ENCODE results near the gene AQP2. TPM values are rescaled to one million over a fixed set of nuclear protein-coding genes. Genes with fewer than 3 reads are reported as not detected.
"Not testable (repeated sequence)": the region's sequence is repeated elsewhere in the genome, so short reads cannot be mapped to it uniquely, and the experiment has no call there.

AQP2 gene
- total RNA-seq, 1 donor from 2014 or later, result 0.24 TPM

- no peak for DNase-seq (ENCODE audit: low spot score)
Measured at GRCh38 chr12:49969651-49970429, 19.3 kb downstream of the AQP2 start.

GRCh38 chr12:49970658-49971057 is 20.1 kb downstream of the AQP2 start:
- DNase-seq (ENCODE audit: low spot score), result no peak

GRCh38 chr12:49971141-49971540 is 20.6 kb downstream of the AQP2 start:
- no peak for DNase-seq (ENCODE audit: low spot score)

GRCh38 chr12:49972129-49972528 is 21.6 kb downstream of the AQP2 start:
- no peak for DNase-seq (ENCODE audit: low spot score)

- DNase-seq (ENCODE audit: low spot score), result no peak
Measured at GRCh38 chr12:49972641-49973360, 22.3 kb downstream of the AQP2 start, which contains the start of gene AQP6. Gene AQP6, plus strand, starts transcription at chr12:49972947. Its CDS starts 227 bp downstream, at chr12:49973174.

- no peak for DNase-seq (ENCODE audit: low spot score)
Measured at GRCh38 chr12:49973361-49973830, 22.9 kb downstream of the AQP2 start.

GRCh38 chr12:49974231-49974675 is 23.7 kb downstream of the AQP2 start:
- peak; percentile 79 for DNase-seq (ENCODE audit: low spot score)

- DNase-seq (ENCODE audit: low spot score), result no peak
Measured at GRCh38 chr12:49974677-49975317, 24.3 kb downstream of the AQP2 start.

GRCh38 chr12:49975318-49975761 is 24.8 kb downstream of the AQP2 start:
- DNase-seq (ENCODE audit: low spot score), result no peak

- no peak for DNase-seq (ENCODE audit: low spot score)
Measured at GRCh38 chr12:49976557-49976956, 26.0 kb downstream of the AQP2 start.

GRCh38 chr12:49978125-49978524 is 27.6 kb downstream of the AQP2 start:
- no peak for DNase-seq (ENCODE audit: low spot score)

- no peak for DNase-seq (ENCODE audit: low spot score)
Measured at GRCh38 chr12:49979016-49979586, 28.6 kb downstream of the AQP2 start.

GRCh38 chr12:49979791-49980190 is 29.3 kb downstream of the AQP2 start:
- no peak for DNase-seq (ENCODE audit: low spot score)

- no peak for DNase-seq (ENCODE audit: low spot score)
Measured at GRCh38 chr12:49980501-49981349, 30.2 kb downstream of the AQP2 start.

GRCh38 chr12:49982246-49983087 is 31.9 kb downstream of the AQP2 start:
- DNase-seq (ENCODE audit: low spot score), result peak; percentile 51

GRCh38 chr12:49983892-49984291 is 33.4 kb downstream of the AQP2 start:
- peak; percentile 95 for DNase-seq (ENCODE audit: low spot score)

- DNase-seq (ENCODE audit: low spot score), result no peak
Measured at GRCh38 chr12:49984476-49985359, 34.2 kb downstream of the AQP2 start.

GRCh38 chr12:49985981-49986380 is 35.4 kb downstream of the AQP2 start:
- no peak for DNase-seq (ENCODE audit: low spot score)

- DNase-seq (ENCODE audit: low spot score), result not testable (repeated sequence)
Measured at GRCh38 chr12:49986476-49986875, 35.9 kb downstream of the AQP2 start.

Data from umbilical cord (tissue), 2 donors.